Activated CD8-positive, alpha-beta T cell treated with anti-CD3 and anti-CD28 coated beads for 36 hours (primary cell): Measurements from ENCODE around the gene PTCRA. TPM values are rescaled to one million over a fixed set of nuclear protein-coding genes. Genes with fewer than 3 reads are reported as not detected.

Source experiments
- ATAC-seq: fragments of 200-7000 bp; cut with Tn5 transposase; one replicate; pipeline ENCODE4 v1.10.0; 2021; ENCODE audit warnings: mild to moderate bottlenecking, moderate library complexity
- CTCF ChIA-PET: fragments of 350-600 bp; sonication (Branson Sonifier 250); formaldehyde crosslinking; loops from one replicate; lab custom pipeline; 2021; ENCODE audit warnings: antibody characterized with exemption; lab: Charles Lee
- POLR2A ChIA-PET: fragments of 350-600 bp; sonication (Branson Sonifier 250); formaldehyde crosslinking; loops from one replicate; lab custom pipeline; 2021; ENCODE audit warnings: antibody characterized with exemption; lab: Charles Lee
- DNase-seq: peaks from one replicate; pipeline ENCODE4 v3.0.0-alpha.2; 2020
- H3K27ac Mint-ChIP-seq: one replicate; pipeline ENCODE4 v1.8.0; 2021; ENCODE audit warnings: mild to moderate bottlenecking, mixed read lengths
- H3K27me3 Mint-ChIP-seq: one replicate; pipeline ENCODE4 v1.8.0; 2021; ENCODE audit warnings: mixed read lengths
- H3K36me3 Mint-ChIP-seq: one replicate; pipeline ENCODE4 v1.8.0; 2021; ENCODE audit warnings: low read depth, mixed read lengths
- H3K4me1 Mint-ChIP-seq: one replicate; pipeline ENCODE4 v1.8.0; 2021; ENCODE audit warnings: low read depth, mixed read lengths
- H3K4me3 Mint-ChIP-seq: one replicate; pipeline ENCODE4 v1.8.0; 2021; ENCODE audit warnings: mild to moderate bottlenecking, moderate library complexity, mixed read lengths
- H3K9me3 Mint-ChIP-seq: one replicate; pipeline ENCODE4 v1.8.0; 2021; ENCODE audit warnings: mixed read lengths
- intact Hi-C: fragments of 100-400 bp; cut with micrococcal nuclease; formaldehyde crosslinking; loops from one replicate; pipeline ENCODE4 v1.10.0; 2022
- total RNA-seq, 2 experiments: library from RNA; stranded (reverse); gene quantifications; one replicate each; pipeline ENCODE4 v1.2.3, GENCODE V29; 2021
- TF ChIP-seq, protein P1 (sequence below): fragments of 200-600 bp; IDR thresholded peaks from one replicate; pipeline ENCODE4 v1.8.0; 2022; ENCODE audit warnings: antibody characterized with exemption, mild to moderate bottlenecking

The PTCRA gene
- total RNA-seq, 2 experiments from 2014 or later: not detected

- intact Hi-C loops: no loop called here
- Mint-ChIP-seq H3K4me3 (no peak overlapping the region), H3K4me1 (peaks cover 8% of the 10 kb centered on the region), H3K9me3 (no peaks in the 10 kb centered on the region), H3K27me3 (no peaks in the 10 kb centered on the region), H3K36me3 (peaks cover 2% of the 10 kb centered on the region), H3K27ac (no peak overlapping the region)
- peak; percentile 12 for ATAC-seq
- DNase-seq: no peak
- ChIA-PET CTCF (interaction anchor here (0.5 to 1.3 kb wide), 3 partner anchors 58 to 369 kb away, joined by 3 to 4 read pairs (median 4); partner anchors contain the start of gene RRP36), POLR2A (interaction anchor here (3.0 kb wide), 1 partner anchor 15 kb away, joined by 12 read pairs; the partner anchor contains the start of gene PEX6)
- TF ChIP-seq, protein P1, sequence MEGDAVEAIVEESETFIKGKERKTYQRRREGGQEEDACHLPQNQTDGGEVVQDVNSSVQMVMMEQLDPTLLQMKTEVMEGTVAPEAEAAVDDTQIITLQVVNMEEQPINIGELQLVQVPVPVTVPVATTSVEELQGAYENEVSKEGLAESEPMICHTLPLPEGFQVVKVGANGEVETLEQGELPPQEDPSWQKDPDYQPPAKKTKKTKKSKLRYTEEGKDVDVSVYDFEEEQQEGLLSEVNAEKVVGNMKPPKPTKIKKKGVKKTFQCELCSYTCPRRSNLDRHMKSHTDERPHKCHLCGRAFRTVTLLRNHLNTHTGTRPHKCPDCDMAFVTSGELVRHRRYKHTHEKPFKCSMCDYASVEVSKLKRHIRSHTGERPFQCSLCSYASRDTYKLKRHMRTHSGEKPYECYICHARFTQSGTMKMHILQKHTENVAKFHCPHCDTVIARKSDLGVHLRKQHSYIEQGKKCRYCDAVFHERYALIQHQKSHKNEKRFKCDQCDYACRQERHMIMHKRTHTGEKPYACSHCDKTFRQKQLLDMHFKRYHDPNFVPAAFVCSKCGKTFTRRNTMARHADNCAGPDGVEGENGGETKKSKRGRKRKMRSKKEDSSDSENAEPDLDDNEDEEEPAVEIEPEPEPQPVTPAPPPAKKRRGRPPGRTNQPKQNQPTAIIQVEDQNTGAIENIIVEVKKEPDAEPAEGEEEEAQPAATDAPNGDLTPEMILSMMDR: no peak
These were observed 47.5 kb downstream of the PTCRA start for GRCh38 chr6:42963179-42963854.

DNA sequence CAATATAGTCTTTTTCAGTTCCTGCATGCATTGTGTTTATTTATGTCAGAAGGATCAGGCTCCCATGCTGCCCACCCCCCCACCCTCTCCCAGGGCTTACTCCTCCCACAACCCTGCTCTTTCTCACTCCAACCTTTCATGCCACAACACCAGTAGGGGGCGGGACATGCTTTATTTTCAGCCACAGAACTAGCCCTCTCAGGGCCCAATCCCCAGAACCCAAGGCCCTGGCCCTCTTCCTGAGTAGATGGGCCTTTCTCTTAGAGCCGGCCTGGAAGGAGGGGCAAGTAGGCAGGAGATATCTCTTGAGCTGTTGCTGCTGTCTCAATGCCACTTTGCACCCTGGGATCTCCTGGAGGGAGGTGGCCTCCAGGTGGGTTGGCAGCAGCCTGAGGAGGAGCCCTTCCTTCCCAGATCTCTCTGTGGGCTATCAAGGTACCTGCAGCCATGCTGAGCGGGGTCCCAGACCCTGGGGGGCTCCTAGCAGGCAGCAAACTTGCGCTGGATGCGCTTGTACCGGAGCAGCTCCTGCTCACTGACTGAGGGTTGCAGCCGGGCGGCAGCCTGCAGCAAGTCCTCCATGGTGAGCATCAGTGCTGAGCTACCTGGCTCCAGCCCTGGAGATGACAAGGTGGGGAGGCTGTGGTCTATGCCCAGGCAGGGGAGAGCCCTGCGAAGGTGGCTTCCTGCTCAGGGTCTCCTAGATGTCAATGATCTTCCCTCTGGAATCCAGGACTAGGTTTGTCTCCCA lies 48.2 kb downstream of the PTCRA start:
- intact Hi-C loops: no loop called here
- ChIA-PET POLR2A (interaction anchor here (0.9 to 3.0 kb wide), 4 partner anchors 11 to 34 kb away, joined by 3 to 12 read pairs (median 4); partner anchors contain the start of genes PEX6 and PPP2R5D), CTCF (interaction anchor here (0.5 to 1.5 kb wide), 6 partner anchors 11 to 370 kb away, joined by 3 to 5 read pairs (median 3); no protein-coding TSS in a partner anchor)
- ATAC-seq: peak; percentile 73
- no peaks in the 10 kb centered on the region for H3K27me3 Mint-ChIP-seq
- H3K9me3 Mint-ChIP-seq: no peaks in the 10 kb centered on the region
- H3K27ac Mint-ChIP-seq: no peak overlapping the region
- H3K4me1 Mint-ChIP-seq: peaks cover 8% of the 10 kb centered on the region
- TF ChIP-seq, protein P1: peak; percentile 21
- no peak overlapping the region for H3K4me3 Mint-ChIP-seq
- peaks cover 2% of the 10 kb centered on the region for H3K36me3 Mint-ChIP-seq
- peak; percentile 74 for DNase-seq

DNA sequence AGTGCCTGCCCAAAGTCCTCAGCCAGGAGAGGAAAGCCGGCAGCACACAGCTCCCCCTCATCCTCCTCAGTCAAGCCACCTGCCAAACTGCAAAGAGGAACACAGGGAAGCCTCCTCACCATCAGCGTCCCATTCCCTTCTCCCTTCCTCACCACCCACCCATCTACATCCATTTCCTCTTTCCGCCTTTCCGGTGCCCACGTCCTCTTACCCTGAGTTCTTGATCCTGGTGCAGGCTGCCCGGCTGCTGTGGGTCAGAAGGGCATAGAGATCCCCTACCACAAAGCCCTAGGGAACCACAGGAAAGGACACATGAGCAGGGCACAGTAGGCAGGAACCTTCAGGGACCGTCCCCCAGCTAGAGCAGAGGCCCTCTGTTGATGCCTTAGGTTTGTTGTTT lies 50.7 kb downstream of the PTCRA start:
- ChIA-PET POLR2A (interaction anchor here (1.4 kb wide), 1 partner anchor 73 kb away, joined by 3 read pairs; no protein-coding TSS in a partner anchor), CTCF (no interaction called here)
- peaks cover 10% of the 10 kb centered on the region for H3K4me1 Mint-ChIP-seq
- H3K36me3 Mint-ChIP-seq: peaks cover 2% of the 10 kb centered on the region
- no peaks in the 10 kb centered on the region for H3K27me3 Mint-ChIP-seq
- TF ChIP-seq, protein P1: no peak
- DNase-seq: no peak
- intact Hi-C loops: no loop called here
- no peak overlapping the region for H3K4me3 Mint-ChIP-seq
- H3K9me3 Mint-ChIP-seq: no peaks in the 10 kb centered on the region
- ATAC-seq: no peak
- no peak overlapping the region for H3K27ac Mint-ChIP-seq

DNA sequence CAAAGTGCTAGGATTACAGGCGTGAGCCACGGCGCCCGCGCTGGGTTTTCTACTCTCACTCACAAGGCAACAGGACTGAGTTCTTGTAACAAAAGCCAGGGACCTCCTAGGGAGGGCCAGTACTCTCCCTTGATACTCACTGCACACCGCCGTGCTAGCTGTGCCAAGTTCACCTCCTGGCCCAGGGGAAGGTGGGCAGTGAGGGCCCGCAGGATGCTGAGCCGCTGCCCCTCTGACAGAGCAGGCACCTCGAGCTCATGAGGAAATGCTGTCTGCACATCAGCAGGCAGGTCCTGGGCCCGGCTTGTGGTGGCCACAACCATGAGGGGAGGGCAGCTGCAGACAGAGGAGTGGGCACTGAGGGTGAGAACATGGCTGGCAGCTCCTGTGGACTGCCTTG lies 51.4 kb downstream of the PTCRA start:
- Mint-ChIP-seq H3K36me3 (peaks cover 2% of the 10 kb centered on the region), H3K4me3 (no peak overlapping the region), H3K27ac (no peak overlapping the region), H3K4me1 (peaks cover 12% of the 10 kb centered on the region), H3K9me3 (no peaks in the 10 kb centered on the region), H3K27me3 (no peaks in the 10 kb centered on the region)
- TF ChIP-seq, protein P1: no peak
- DNase-seq: no peak
- ChIA-PET POLR2A (no interaction called here), CTCF (no interaction called here)
- intact Hi-C loops: no loop called here
- ATAC-seq: no peak
